HFF-Myc (cell line): ENCODE results near the gene SERPINB6.

ENCODE experiments used
- DNase-seq: peaks from one replicate; pipeline ENCODE4 v3.0.0-alpha.2; 2011; ENCODE audit warnings: low read depth; ENCODE audit errors: extremely low read depth
- H3K4me3 ChIP-seq: replicated peaks from 2 replicates; pipeline ENCODE4 v1.5.1; 2011; ENCODE audit warnings: low read depth, mild to moderate bottlenecking, control low read depth, low read length
- CTCF ChIP-seq: IDR thresholded peaks from 2 replicates; pipeline ENCODE4 v1.5.1; 2012; ENCODE audit warnings: mild to moderate bottlenecking, low read depth, low read length, control low read depth; ENCODE audit errors: missing control alignments

The SERPINB6 gene

GRCh38 chr6:2900821-2901644 lies 70.3 kb downstream of the SERPINB6 start:
- H3K4me3 ChIP-seq = no peak overlapping the region
- TF ChIP-seq CTCF = no peak
- DNase-seq = no peak

- H3K4me3 ChIP-seq = no peak overlapping the region
- no peak for TF ChIP-seq CTCF
- no peak for DNase-seq
Observed at GRCh38 chr6:2900221-2900807, 71.1 kb downstream of the SERPINB6 start.

GRCh38 chr6:2899596-2899995 lies 71.8 kb downstream of the SERPINB6 start:
- no peak overlapping the region for H3K4me3 ChIP-seq
- no peak for DNase-seq
- no peak for TF ChIP-seq CTCF
